ENCODE results near the gene HSPB8. TPM values are rescaled to one million over a fixed set of nuclear protein-coding genes. Genes with fewer than 3 reads are reported as not detected.

Gene HSPB8
- 10 to 100 TPM in 1 of 2 donors, 1 to 10 TPM in 1; 1.4 to 30.8 TPM for total RNA-seq

GRCh38 chr12:119178544-119179334, at the start of gene HSPB8:
TSS of gene HSPB8 (plus strand) at chr12:119178931. CDS start at chr12:119179313, 382 bp downstream.
- Histone ChIP-seq H3K4me1 (no peaks in the 10 kb centered on the region), H3K36me3 (no peaks in the 10 kb centered on the region), H3K9ac (ENCODE audit: low read depth in 2 of 2, low read length in 2 of 2) (peak within 1 kb of the TSS; percentile 48 to 68), H3K9me3 (no peaks in the 10 kb centered on the region), H3K4me3 (peak within 1 kb of the TSS; percentile 28), H3K27ac (peak within 1 kb of the TSS; percentile 57), H3K27me3 (no peaks in the 10 kb centered on the region)
- intact Hi-C loops (cut with DNase I): no loop called here
- TF ChIP-seq CTCF (IDR thresholded peaks at IDR 0.05): no peak
- peak; percentile 57 for DNase-seq

- intact Hi-C loops (cut with DNase I): no loop called here
- Histone ChIP-seq H3K9ac (ENCODE audit: low read depth in 2 of 2, low read length in 2 of 2) (no peak overlapping the region), H3K9me3 (no peaks in the 10 kb centered on the region), H3K4me3 (no peak overlapping the region), H3K4me1 (no peaks in the 10 kb centered on the region), H3K27me3 (no peaks in the 10 kb centered on the region), H3K27ac (no peak overlapping the region), H3K36me3 (no peaks in the 10 kb centered on the region)
- DNase-seq: no peak
- TF ChIP-seq CTCF (IDR thresholded peaks at IDR 0.05): no peak
Measured at GRCh38 chr12:119129827-119130434, 48.8 kb upstream of the HSPB8 start.

GRCh38 chr12:119130523-119130922, 48.2 kb upstream of the HSPB8 start:
- DNase-seq: no peak
- H3K36me3 ChIP-seq: no peaks in the 10 kb centered on the region
- no peaks in the 10 kb centered on the region for H3K9me3 ChIP-seq
- no peak for TF ChIP-seq CTCF (IDR thresholded peaks at IDR 0.05)
- no peak overlapping the region for H3K27ac ChIP-seq
- no peaks in the 10 kb centered on the region for H3K4me1 ChIP-seq
- intact Hi-C loops (cut with DNase I): no loop called here
- no peak overlapping the region for H3K4me3 ChIP-seq
- H3K9ac ChIP-seq (ENCODE audit: low read depth in 2 of 2, low read length in 2 of 2): no peak overlapping the region
- H3K27me3 ChIP-seq: no peaks in the 10 kb centered on the region

GRCh38 chr12:119134284-119135072, 44.3 kb upstream of the HSPB8 start:
- no peak overlapping the region for H3K4me3 ChIP-seq
- intact Hi-C loops (cut with DNase I): no loop called here
- no peaks in the 10 kb centered on the region for H3K36me3 ChIP-seq
- H3K4me1 ChIP-seq: no peaks in the 10 kb centered on the region
- DNase-seq: no peak
- no peak for TF ChIP-seq CTCF (IDR thresholded peaks at IDR 0.05)
- no peaks in the 10 kb centered on the region for H3K27me3 ChIP-seq
- no peak overlapping the region for H3K9ac ChIP-seq (ENCODE audit: low read depth in 2 of 2, low read length in 2 of 2)
- no peaks in the 10 kb centered on the region for H3K9me3 ChIP-seq
- H3K27ac ChIP-seq: no peak overlapping the region

GRCh38 chr12:119136811-119137410, 41.8 kb upstream of the HSPB8 start:
- intact Hi-C loops (cut with DNase I): no loop called here

More at GRCh38 chr12:119136811-119137410, 41.8 kb upstream of the HSPB8 start:
- no peaks in the 10 kb centered on the region for H3K36me3 ChIP-seq
- H3K9me3 ChIP-seq: no peaks in the 10 kb centered on the region
- no peak for DNase-seq
- H3K4me1 ChIP-seq: no peaks in the 10 kb centered on the region
- no peak overlapping the region for H3K27ac ChIP-seq
- no peak overlapping the region for H3K9ac ChIP-seq (ENCODE audit: low read depth in 2 of 2, low read length in 2 of 2)
- TF ChIP-seq CTCF (IDR thresholded peaks at IDR 0.05): no peak
- no peak overlapping the region for H3K4me3 ChIP-seq
- no peaks in the 10 kb centered on the region for H3K27me3 ChIP-seq
